K562 (cell line): ENCODE measurements around the gene TXNRD2. TPM values are rescaled to one million over a fixed set of nuclear protein-coding genes. Genes with fewer than 3 reads are reported as not detected.

Experiments
- CBFA2T3 ChIP-seq: fragments of 450-650 bp; IDR thresholded peaks from 2 replicates; pipeline ENCODE4 v1.6.1; 2017
- CHAMP1 ChIP-seq: fragments of 450-650 bp; IDR thresholded peaks from 2 replicates; pipeline ENCODE4 v1.6.1; 2016; ENCODE audit warnings: mild to moderate bottlenecking
- CHD4 ChIP-seq: fragments of 200-600 bp; sonication (generic); IDR thresholded peaks from 3 replicates; pipeline ENCODE4 v1.6.1; 2012; ENCODE audit warnings: low read depth, mild to moderate bottlenecking, mixed read lengths, low read length, inconsistent platforms; ENCODE audit not compliant: insufficient read depth, insufficient replicate concordance, poor library complexity, severe bottlenecking
- GTF2F1 ChIP-seq: IDR thresholded peaks from 2 replicates; pipeline ENCODE4 v1.6.1; 2011; ENCODE audit warnings: low read depth, low read length, improper control_type of control experiment
- HDAC8 ChIP-seq: fragments of 450-650 bp; IDR thresholded peaks from 2 replicates; pipeline ENCODE4 v1.6.1; 2016; ENCODE audit warnings: mild to moderate bottlenecking, missing genetic modification characterization, moderate library complexity, missing compliant biosample characterization
- HEY1 ChIP-seq: fragments of 250-450 bp; sonication (Bioruptor Pico); IDR thresholded peaks from 2 replicates; pipeline ENCODE4 v1.5.0; 2020; ENCODE audit warnings: mild to moderate bottlenecking, moderate library complexity, borderline replicate concordance
- HOXB6 ChIP-seq: fragments of 250-450 bp; sonication (Bioruptor Pico); IDR thresholded peaks from 2 replicates; pipeline ENCODE4 v1.5.1; 2022; ENCODE audit warnings: mild to moderate bottlenecking, borderline replicate concordance
- MYC ChIP-seq, 2 experiments: fragments of 250-450 bp in 1 of 2; sonication (Bioruptor Pico) in 1 of 2; IDR thresholded peaks; 2 replicates each; pipeline versions ENCODE4 v1.5.1 to v1.6.1; 2012 to 2021; ENCODE audit warnings: low read depth in 2 of 2, borderline replicate concordance in 1 of 2, improper control_type of control experiment in 1 of 2, low read length in 1 of 2, mild to moderate bottlenecking in 1 of 2, moderate library complexity in 1 of 2
- RBM17 ChIP-seq: fragments of 200-400 bp; formaldehyde crosslinking; IDR thresholded peaks from 2 replicates; pipeline ENCODE4 v1.6.1; 2017; ENCODE audit warnings: low read depth, mild to moderate bottlenecking, low read length, borderline replicate concordance
- SIN3A ChIP-seq, 2 experiments: fragments of 150-350 bp in 1 of 2; IDR thresholded peaks; 2 replicates each; pipeline ENCODE4 v1.6.1; 2011 to 2016; ENCODE audit warnings: borderline replicate concordance in 2 of 2, low read depth in 2 of 2, low read length in 2 of 2, mild to moderate bottlenecking in 2 of 2, moderate library complexity in 2 of 2; ENCODE audit not compliant: control insufficient read depth in 1 of 2
- SIX5 ChIP-seq, 2 experiments: IDR thresholded peaks; 2 replicates each; pipeline ENCODE4 v1.6.1; 2011; ENCODE audit warnings: low read length in 2 of 2, borderline replicate concordance in 1 of 2, low read depth in 1 of 2, mild to moderate bottlenecking in 1 of 2, moderate library complexity in 1 of 2; ENCODE audit not compliant: insufficient read depth in 1 of 2
- WHSC1 ChIP-seq: IDR thresholded peaks from one replicate; pipeline ENCODE4 v1.6.1; 2012; ENCODE audit warnings: low read length, control low read depth, inconsistent platforms
- ZBTB5 ChIP-seq: fragments of 450-650 bp; IDR thresholded peaks from 2 replicates; pipeline ENCODE4 v1.6.1; 2017; ENCODE audit warnings: antibody characterized with exemption
- ZBTB7A ChIP-seq: IDR thresholded peaks from 2 replicates; pipeline ENCODE4 v1.6.1; 2011; ENCODE audit warnings: low read depth, mild to moderate bottlenecking, low read length, moderate library complexity, borderline replicate concordance; ENCODE audit not compliant: control insufficient read depth
- ZNF224 ChIP-seq: sonication (generic); formaldehyde crosslinking; IDR thresholded peaks from 2 replicates; pipeline ENCODE4 v1.8.0; 2022; ENCODE audit warnings: mild to moderate bottlenecking, missing genetic modification reagents
- ZNF253 ChIP-seq: fragments of 250-450 bp; sonication (Bioruptor Pico); conservative IDR thresholded peaks from 2 replicates; pipeline ENCODE4 v1.6.1; 2021; ENCODE audit warnings: mild to moderate bottlenecking
- ZNF347 ChIP-seq: fragments of 450-650 bp; formaldehyde crosslinking; IDR thresholded peaks from 2 replicates; pipeline ENCODE4 v1.4.0; 2020; ENCODE audit warnings: low read depth, mild to moderate bottlenecking, moderate library complexity
- ZNF639 ChIP-seq, 2 experiments: fragments of 200-800 bp in 1 of 2; sonication (Bioruptor generic) in 1 of 2; sonication (generic) in 1 of 2; formaldehyde crosslinking in 1 of 2; IDR thresholded peaks in 1 of 2; conservative IDR thresholded peaks in 1 of 2; 2 replicates each; pipeline versions ENCODE4 v1.5.0 to v1.6.1; 2016 to 2020; ENCODE audit warnings: missing compliant biosample characterization in 1 of 2, missing genetic modification characterization in 1 of 2, missing genetic modification reagents in 1 of 2
- ZNF764 ChIP-seq: fragments of 250-450 bp; sonication (Bioruptor Pico); IDR thresholded peaks from 2 replicates; pipeline ENCODE4 v1.4.0; 2020; ENCODE audit warnings: low read depth, mild to moderate bottlenecking, moderate library complexity
- polyA plus RNA-seq, 8 experiments: library from polyadenylated mRNA; depleted of rRNA in 4 of 8; stranded (reverse) in 5 of 8; unstranded in 3 of 8; fragments of >200 nt; fragmentation: Nextera tagmentation in 2 of 8; fragmentation: Illumina TruSeq in 1 of 8; extraction: Ambion mirVana in 2 of 8; extraction: Trizol in 1 of 8; gene quantifications; 2 replicates each; pipeline versions ENCODE4 v1.2.1 to v1.2.3, GENCODE V29; 2011 to 2014; ENCODE audit warnings: inconsistent platforms in 1 of 8, missing spikeins in 1 of 8
- total RNA-seq, 7 experiments: library from RNA; depleted of rRNA in 6 of 7; stranded (reverse); fragments of >200 nt in 6 of 7; fragmentation: Illumina TruSeq in 2 of 7; extraction: Trizol in 2 of 7; gene quantifications; 2 replicates each; pipeline versions ENCODE4 v1.2.1 to v1.2.3, GENCODE V29; 2011 to 2021; ENCODE audit warnings: low replicate concordance in 1 of 7

TXNRD2 gene
- total and polyA plus RNA-seq, 9 of the 15 experiments (the other 6 are each of a cell fraction or from before 2014, with no cell fraction given): 3.3 to 80.2 (median 49.4) TPM

DNA sequence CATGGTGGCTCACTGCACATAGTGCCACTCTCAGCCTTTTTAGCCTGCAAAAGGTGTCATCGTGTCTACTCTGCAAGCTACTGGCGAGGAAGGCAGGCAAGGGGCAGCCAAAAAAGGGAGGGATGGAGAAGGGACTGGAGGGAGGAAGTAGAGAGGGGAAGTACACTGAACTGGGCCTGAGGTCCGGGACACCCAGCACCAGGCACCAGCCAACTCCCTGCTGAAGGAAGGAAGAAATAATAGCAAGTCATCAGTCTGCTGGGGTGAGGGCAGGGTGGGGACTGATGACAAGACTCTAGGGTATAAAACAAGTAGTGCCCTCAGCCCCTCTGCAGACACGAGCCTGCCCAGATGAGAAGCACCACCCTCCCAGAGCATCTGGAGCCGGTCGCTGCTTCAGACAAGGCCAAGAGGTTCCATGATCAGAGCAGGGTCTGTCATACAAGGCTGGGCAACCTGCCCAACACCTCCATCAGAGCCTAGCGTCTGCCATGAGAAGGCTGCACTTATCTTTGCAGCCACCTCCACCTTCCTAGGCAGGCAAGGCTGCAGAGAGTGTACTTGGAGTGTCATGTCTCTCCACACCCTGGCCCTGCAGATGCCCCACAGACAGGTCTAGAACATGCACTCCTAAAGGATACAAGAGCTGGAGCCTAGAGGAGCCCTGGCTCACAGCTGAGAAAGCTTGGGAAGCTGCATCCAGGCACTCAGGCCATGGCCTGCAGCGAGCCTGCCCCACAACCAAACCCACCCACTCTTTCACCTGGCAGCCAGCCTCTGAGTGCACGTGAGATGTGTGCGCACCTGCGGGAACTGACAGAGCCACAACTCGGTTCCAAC lies 9.0 kb downstream of the TXNRD2 start (continued):
- TF ChIP-seq CHAMP1: no peak
- TF ChIP-seq SIX5 (IDR thresholded peaks at IDR 0.05; ENCODE audit: borderline replicate concordance in 1 of 2, insufficient read depth in 1 of 2, low read depth in 1 of 2, low read length in 2 of 2): no peak
- TF ChIP-seq CBFA2T3: peak; percentile 25; the same call in 1 of the 2 replicates
- no peak for TF ChIP-seq HOXB6
- TF ChIP-seq HDAC8 (tag): no peak
- peak; percentile 75 for TF ChIP-seq WHSC1
- TF ChIP-seq GTF2F1: 0 out of 2 replicates have a peak, but pooled peaks have one; percentile 64
- TF ChIP-seq HEY1: no peak
- no peak for TF ChIP-seq ZNF347 (CRISPR knock-in tag)
- no peak for TF ChIP-seq ZNF224 (CRISPR knock-in tag)
- TF ChIP-seq RBM17: no peak
- TF ChIP-seq CHD4: no peak
- no peak for TF ChIP-seq ZNF639 (CRISPR knock-in tag; conservative IDR thresholded peaks at IDR 0.05 in 1 of 2, IDR thresholded peaks at IDR 0.05 in 1 of 2)
- no peak for TF ChIP-seq ZNF253 (CRISPR knock-in tag)
- 0 out of 2 replicates have a peak, but pooled peaks have one; percentile 28 for TF ChIP-seq ZNF764 (CRISPR knock-in tag)
- 0 out of 2 replicates have a peak, but pooled peaks have one; percentile 22 for TF ChIP-seq MYC (IDR thresholded peaks at IDR 0.05; ENCODE audit: low read depth, low read length)
- TF ChIP-seq MYC (CRISPR knock-in tag; IDR thresholded peaks at IDR 0.05; ENCODE audit: borderline replicate concordance, low read depth): 0 out of 2 replicates have a peak, but pooled peaks have one; percentile 63
- peak; percentile 28; the same call in 1 of the 2 replicates for TF ChIP-seq ZBTB7A
- 0 out of 4 replicates have a peak, but pooled peaks of 1 of the 2 experiments have one; percentile 9 for TF ChIP-seq SIN3A (IDR thresholded peaks at IDR 0.05; ENCODE audit: borderline replicate concordance in 2 of 2, control insufficient read depth in 1 of 2, low read depth in 2 of 2, low read length in 2 of 2)
- TF ChIP-seq ZBTB5: no peak
